Mucosa of gallbladder (tissue), 1 donor: ENCODE data around the gene LEPR. TPM values are rescaled to one million over a fixed set of nuclear protein-coding genes. Genes with fewer than 3 reads are reported as not detected.

Experiments used
- total RNA-seq: library from RNA; stranded (reverse); gene quantifications from one replicate; pipeline ENCODE4 v1.2.1, GENCODE V29; 2021
- donor health status: DM: no; HTN: no; CAD: no.

LEPR gene
- total RNA-seq, 1 donor from 2014 or later: 13.1 TPM

Other genes with a start within 250 kb of the LEPR start
- 6.0 TPM for gene DNAJC6, start 111.1 kb upstream of the LEPR start, total RNA-seq
- gene LEPROT, start within 50 bp of the LEPR start, total RNA-seq: 67.6 TPM